Transverse colon (tissue), 4 donors: Measurements from ENCODE around the gene CPA5. TPM values are rescaled to one million over a fixed set of nuclear protein-coding genes. Genes with fewer than 3 reads are reported as not detected.

ENCODE experiments used
- DNase-seq: peaks from one replicate; pipeline ENCODE4 v3.0.0-alpha.2; 2019
- H3K27ac ChIP-seq, 4 donors: fragments of 200-600 bp; sonication (generic); 2 replicates each; pipeline ENCODE4 v1.5.1; 2016 to 2018; ENCODE audit warnings: inconsistent platforms in 4 of 4
- H3K27me3 ChIP-seq: fragments of 200-600 bp; sonication (generic); 2 replicates; pipeline ENCODE4 v1.5.1; 2017; ENCODE audit warnings: inconsistent platforms
- H3K36me3 ChIP-seq, 4 donors: fragments of 200-600 bp; sonication (generic); 2 replicates each; pipeline ENCODE4 v1.5.1; 2017 to 2019; ENCODE audit warnings: inconsistent platforms in 4 of 4
- H3K4me1 ChIP-seq, 4 donors: fragments of 200-600 bp; sonication (generic); 2 replicates each; pipeline ENCODE4 v1.5.1; 2017 to 2020; ENCODE audit warnings: inconsistent platforms in 4 of 4
- H3K4me3 ChIP-seq, 4 donors: fragments of 200-600 bp; sonication (generic); 1 replicate in 1 of 4; 2 replicates in 3 of 4; pipeline versions ENCODE4 v1.5.1 to v1.6.1; 2017 to 2019; ENCODE audit warnings: inconsistent platforms in 4 of 4
- H3K9me3 ChIP-seq, 2 donors: fragments of 200-600 bp; sonication (generic); 2 replicates each; pipeline ENCODE4 v1.5.1; 2017 to 2019; ENCODE audit warnings: inconsistent platforms in 2 of 2
- EP300 ChIP-seq: sonication (generic); formaldehyde crosslinking; IDR thresholded peaks from one replicate; pipeline ENCODE4 v1.6.1; 2017; ENCODE audit warnings: antibody characterized with exemption, low read depth
- POLR2A ChIP-seq: fragments of 450-650 bp; IDR thresholded peaks from one replicate; pipeline ENCODE4 v1.6.1; 2016; ENCODE audit warnings: antibody characterized with exemption, mild to moderate bottlenecking, moderate library complexity
- POLR2AphosphoS5 ChIP-seq, 3 donors: sonication (generic); formaldehyde crosslinking; IDR thresholded peaks; one replicate each; pipeline ENCODE4 v1.6.1; 2016; ENCODE audit warnings: antibody characterized with exemption in 3 of 3
- WGBS, 2 donors: methylation state at CpG; one replicate each; pipeline ENCODE4 v1.1.5; 2018; ENCODE audit warnings: low coverage in 1 of 2; 5-methylcytosine and 5-hydroxymethylcytosine counted together
- in situ Hi-C, 4 donors: fragments of 200-750 bp; cut with MboI; loops; one replicate each; pipeline versions ENCODE4 v1.15.0 to v1.15.1; 2017; ENCODE audit warnings: low sequenced_read_pairs in 3 of 4, low pct_ligation_motif_present in 1 of 4, low pct_unique_long_range_greater_than_20kb in 1 of 4
- intact Hi-C: fragments of 100-400 bp; cut with DNase I; formaldehyde crosslinking; loops from one replicate; pipeline ENCODE4 v1.15.1; 2023; ENCODE audit warnings: low total_unique reads
- total RNA-seq, 4 donors: library from RNA; depleted of rRNA; stranded (reverse); fragments of >200 nt; gene quantifications; one replicate each; pipeline ENCODE4 v1.1.0, GENCODE V29; 2016
- TF ChIP-seq, protein P1 (sequence below), 5 experiments: fragments of 200-600 bp in 3 of 5; fragments of 450-650 bp in 2 of 5; sonication (generic) in 3 of 5; IDR thresholded peaks; 1 replicate in 2 of 5; 2 replicates in 3 of 5; pipeline ENCODE4 v1.5.1; 2016 to 2017; ENCODE audit warnings: antibody characterized with exemption in 5 of 5, inconsistent platforms in 3 of 5, mild to moderate bottlenecking in 2 of 5, moderate library complexity in 1 of 5

The CPA5 gene
- total RNA-seq, 4 donors from 2014 or later: not detected

DNA sequence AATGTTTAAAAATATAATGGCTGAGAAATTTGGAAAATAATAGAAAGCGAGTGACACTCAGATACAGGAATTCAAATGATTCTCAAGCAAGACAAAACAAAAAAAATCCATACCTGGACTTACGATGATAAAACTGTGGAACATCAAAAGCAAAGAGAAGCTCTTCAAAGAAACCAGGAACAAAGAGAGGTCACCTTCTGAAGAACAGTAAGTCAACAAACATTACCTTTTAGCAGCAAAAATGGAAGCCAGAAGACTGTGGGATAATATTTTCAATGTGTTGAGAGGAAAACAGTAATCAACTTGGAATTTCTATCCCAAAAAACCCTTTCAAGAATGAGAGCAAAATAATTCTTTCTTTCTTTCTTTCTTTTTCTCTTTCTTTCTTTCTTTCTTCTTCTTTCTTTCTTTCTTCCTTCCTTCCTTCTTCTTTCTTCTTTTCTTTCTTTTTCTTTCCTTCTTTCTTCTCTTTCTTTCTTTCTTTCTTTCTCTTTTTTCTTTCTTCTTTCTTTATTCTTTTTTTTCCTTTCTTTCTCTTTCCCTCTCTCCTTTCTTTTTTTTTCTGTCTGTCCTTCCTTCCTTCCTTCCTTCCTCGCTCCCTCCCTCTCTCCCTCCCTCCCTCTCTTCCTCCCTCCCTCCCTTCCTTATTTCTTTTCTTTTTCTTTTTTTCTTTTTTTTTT lies 1.8 kb upstream of the CPA5 start:
- Histone ChIP-seq H3K4me3 (no peak overlapping the region), H3K9me3 (no peaks in the 10 kb centered on the region), H3K27me3 (no peaks in the 10 kb centered on the region), H3K36me3 (no peaks in the 10 kb centered on the region), H3K27ac (no peak overlapping the region), H3K4me1 (no peaks in the 10 kb centered on the region)
- DNase-seq: no peak
- in situ Hi-C loops: no loop called here
- intact Hi-C loops: no loop called here
- 77 to 94% methylated on average over 2 to 3 of the region's 3 CpGs for WGBS, 2 donors
- no peak for TF ChIP-seq POLR2A
- TF ChIP-seq, protein P1, sequence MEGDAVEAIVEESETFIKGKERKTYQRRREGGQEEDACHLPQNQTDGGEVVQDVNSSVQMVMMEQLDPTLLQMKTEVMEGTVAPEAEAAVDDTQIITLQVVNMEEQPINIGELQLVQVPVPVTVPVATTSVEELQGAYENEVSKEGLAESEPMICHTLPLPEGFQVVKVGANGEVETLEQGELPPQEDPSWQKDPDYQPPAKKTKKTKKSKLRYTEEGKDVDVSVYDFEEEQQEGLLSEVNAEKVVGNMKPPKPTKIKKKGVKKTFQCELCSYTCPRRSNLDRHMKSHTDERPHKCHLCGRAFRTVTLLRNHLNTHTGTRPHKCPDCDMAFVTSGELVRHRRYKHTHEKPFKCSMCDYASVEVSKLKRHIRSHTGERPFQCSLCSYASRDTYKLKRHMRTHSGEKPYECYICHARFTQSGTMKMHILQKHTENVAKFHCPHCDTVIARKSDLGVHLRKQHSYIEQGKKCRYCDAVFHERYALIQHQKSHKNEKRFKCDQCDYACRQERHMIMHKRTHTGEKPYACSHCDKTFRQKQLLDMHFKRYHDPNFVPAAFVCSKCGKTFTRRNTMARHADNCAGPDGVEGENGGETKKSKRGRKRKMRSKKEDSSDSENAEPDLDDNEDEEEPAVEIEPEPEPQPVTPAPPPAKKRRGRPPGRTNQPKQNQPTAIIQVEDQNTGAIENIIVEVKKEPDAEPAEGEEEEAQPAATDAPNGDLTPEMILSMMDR (IDR thresholded peaks at IDR 0.05): no peak
- no peak for TF ChIP-seq EP300
- no peak for TF ChIP-seq POLR2AphosphoS5 (IDR thresholded peaks at IDR 0.05)

DNA sequence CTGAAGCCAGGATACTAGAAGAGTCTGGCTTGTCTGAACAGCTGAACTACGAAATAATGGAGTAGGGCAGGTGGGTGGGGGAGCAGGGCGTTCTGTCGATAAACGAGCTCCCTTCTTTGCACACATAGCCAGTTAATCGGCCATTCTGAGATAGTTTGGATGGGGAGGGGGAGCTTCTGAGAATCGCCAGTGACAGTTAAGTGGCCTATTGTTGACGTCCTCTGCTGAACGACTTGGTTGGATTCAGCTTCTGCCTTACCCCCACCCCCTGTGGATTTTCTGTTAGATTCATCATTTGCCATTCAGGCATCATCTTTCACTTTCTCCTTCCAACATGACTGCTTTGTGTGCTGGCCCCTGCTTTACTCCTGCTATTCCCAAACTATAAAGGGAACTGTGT lies 520 bp downstream of the CPA5 start:
- Histone ChIP-seq H3K4me3 (no peak overlapping the region), H3K36me3 (no peaks in the 10 kb centered on the region), H3K4me1 (no peaks in the 10 kb centered on the region), H3K9me3 (no peaks in the 10 kb centered on the region), H3K27me3 (no peaks in the 10 kb centered on the region), H3K27ac (no peak overlapping the region)
- WGBS, 2 donors: 76 to 92% methylated on average over 5 to 8 of the region's 8 CpGs
- no peak for DNase-seq
- intact Hi-C loops: no loop called here
- in situ Hi-C loops: no loop called here
- TF ChIP-seq, protein P1 (IDR thresholded peaks at IDR 0.05): no peak
- TF ChIP-seq POLR2A (no peak), EP300 (no peak), POLR2AphosphoS5 (IDR thresholded peaks at IDR 0.05) (no peak)

DNA sequence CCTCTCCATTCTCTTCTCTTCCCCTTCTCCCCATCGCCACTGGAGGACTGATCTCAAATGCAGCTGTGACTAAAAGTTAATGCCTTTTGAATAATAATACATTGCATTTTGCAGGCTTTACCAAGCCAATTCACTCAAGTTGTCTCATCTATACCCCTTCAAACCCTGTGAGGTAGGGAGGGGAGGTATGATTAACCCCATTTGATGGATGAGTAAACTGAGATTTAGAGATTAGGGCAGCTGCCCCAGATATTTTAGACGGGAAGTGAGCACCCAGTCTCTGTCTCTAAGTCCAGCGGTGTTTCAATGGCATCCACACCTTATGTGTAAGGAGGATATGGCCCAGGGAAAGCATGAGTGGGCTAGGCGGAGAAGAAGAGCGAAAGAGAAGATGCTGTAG lies 1.1 kb downstream of the CPA5 start:
- no peaks in the 10 kb centered on the region for H3K27me3 ChIP-seq
- intact Hi-C loops: no loop called here
- no peaks in the 10 kb centered on the region for H3K36me3 ChIP-seq
- WGBS, 2 donors: 82 to 85% methylated on average over 4 of the region's 5 CpGs
- peaks cover 0 to 2% (median 0%) of the 10 kb centered on the region in 4 donors for H3K4me1 ChIP-seq
- H3K27ac ChIP-seq: no peak overlapping the region
- H3K9me3 ChIP-seq: no peaks in the 10 kb centered on the region
- DNase-seq: no peak
- no peak overlapping the region for H3K4me3 ChIP-seq
- in situ Hi-C loops: no loop called here
- TF ChIP-seq POLR2A: no peak
- TF ChIP-seq, protein P1 (IDR thresholded peaks at IDR 0.05): no peak
- TF ChIP-seq POLR2AphosphoS5 (IDR thresholded peaks at IDR 0.05): no peak
- TF ChIP-seq EP300: no peak

DNA sequence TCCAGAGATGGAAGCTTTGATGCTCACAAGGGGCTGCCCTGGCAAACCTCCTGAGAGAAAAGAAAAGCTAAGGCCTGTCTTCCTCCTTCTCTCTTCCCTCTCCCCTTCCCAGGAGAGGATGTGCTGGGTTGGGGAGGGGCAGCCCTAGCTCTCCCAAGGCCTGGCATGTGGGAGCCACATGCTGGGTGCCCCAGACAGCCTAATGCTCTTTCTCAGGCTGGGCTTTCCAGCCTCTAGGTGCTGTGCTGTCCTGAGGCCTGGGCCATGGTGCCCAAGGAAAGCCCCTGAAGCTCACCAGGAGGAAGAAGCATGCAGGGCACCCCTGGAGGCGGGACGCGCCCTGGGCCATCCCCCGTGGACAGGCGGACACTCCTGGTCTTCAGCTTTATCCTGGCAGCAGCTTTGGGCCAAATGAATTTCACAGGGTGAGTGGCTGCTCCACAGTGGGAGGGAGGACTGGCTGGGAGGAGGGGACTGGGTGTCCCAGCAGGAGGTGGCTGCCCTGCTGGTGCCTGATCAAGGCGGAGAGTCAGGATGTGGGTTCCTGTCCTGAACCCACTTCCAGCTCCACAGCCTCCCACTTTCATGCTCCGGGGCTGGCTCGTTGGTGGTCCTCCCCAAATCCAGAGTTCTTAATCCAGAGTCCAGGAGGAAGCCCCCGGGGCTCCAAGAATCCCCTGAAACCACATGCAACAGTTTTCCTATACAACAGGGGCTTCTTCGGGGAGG lies 1.7 kb downstream of the CPA5 start:
- 91% methylated on average over 10 of the region's 10 CpGs; no CpG with 5 or more reads in 1 of the 2 donors for WGBS, 2 donors
- intact Hi-C loops: no loop called here
- TF ChIP-seq POLR2AphosphoS5 (IDR thresholded peaks at IDR 0.05) (no peak), POLR2A (no peak), EP300 (no peak)
- TF ChIP-seq, protein P1 (IDR thresholded peaks at IDR 0.05): no peak
- Histone ChIP-seq H3K27me3 (no peaks in the 10 kb centered on the region), H3K36me3 (no peaks in the 10 kb centered on the region), H3K4me1 (peaks cover 0 to 8% (median 0%) of the 10 kb centered on the region in 4 donors), H3K9me3 (no peaks in the 10 kb centered on the region), H3K27ac (no peak overlapping the region), H3K4me3 (no peak overlapping the region)
- in situ Hi-C loops: no loop called here
- DNase-seq: no peak
